CD4-positive, alpha-beta T cell treated with Interleukin-4 for 1 hour (primary cell): Measurements from ENCODE around the gene EVA1A.
"Not testable (repeated sequence)": the region's sequence is repeated elsewhere in the genome, so short reads cannot be mapped to it uniquely, and the experiment has no call there.

Source experiments
- DNase-seq, 2 donors: peaks; one replicate each; pipeline ENCODE4 v3.0.0-alpha.2; 2020 to 2022

The EVA1A gene

DNA sequence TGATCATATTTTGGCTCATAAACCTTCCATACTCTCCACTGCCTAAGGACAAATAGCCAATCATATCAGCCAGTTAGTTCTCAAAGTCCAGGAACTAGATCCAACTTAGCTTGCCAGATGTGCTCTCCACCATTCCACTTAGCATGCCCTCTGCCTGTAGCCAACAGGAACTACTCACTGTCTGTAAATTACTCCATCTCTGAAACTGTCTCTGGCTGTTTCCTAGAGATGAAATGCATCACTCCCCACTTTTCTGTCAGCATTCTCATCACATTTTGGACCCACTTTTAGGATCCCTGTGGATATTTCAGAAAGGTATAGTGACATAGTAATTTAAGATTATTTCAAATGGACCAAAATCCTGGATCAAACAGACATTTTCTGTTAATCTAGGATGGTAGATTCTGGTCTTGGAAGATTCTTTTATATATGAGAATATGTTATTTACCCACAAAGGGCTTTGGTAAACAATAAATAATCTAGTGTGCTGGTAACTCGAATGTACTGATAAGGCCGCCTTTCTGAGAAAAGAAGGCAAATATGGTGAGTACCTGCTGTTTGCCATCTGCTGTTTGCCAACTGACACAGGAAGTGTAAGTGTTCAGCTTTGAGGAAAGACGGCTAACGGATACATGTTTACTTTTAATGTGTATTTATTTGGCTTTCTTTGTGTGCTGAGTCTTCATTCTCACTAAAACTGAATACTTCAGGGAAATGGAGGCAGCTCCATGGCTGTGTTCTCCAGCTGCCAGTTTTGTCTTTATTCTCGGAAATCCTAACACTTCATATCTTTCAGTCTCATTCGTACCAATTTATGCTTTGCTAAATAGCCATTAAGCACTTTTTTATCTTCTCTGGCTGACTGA lies 79.5 kb downstream of the EVA1A start:
- DNase-seq, result no peak

DNA sequence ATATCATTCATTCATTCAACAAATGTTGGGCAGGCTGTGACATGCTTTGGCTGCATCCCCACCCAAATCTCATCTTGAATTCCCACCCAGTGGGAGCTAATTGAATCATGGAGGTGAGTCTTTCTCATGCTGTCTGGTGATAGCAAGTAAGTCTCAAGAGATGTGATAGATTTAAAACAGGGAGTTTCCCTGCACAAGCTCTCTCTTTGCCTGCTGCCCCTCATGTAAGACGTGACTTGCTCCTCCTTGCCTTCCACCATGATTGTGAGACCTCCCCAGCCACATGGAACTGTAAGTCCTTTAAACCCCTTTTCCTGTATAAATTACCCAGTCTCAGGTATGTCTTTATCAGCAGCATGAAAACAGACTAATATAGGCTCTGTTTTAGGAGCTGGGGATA lies 83.0 kb downstream of the EVA1A start:
- DNase-seq, result not testable (repeated sequence)

DNA sequence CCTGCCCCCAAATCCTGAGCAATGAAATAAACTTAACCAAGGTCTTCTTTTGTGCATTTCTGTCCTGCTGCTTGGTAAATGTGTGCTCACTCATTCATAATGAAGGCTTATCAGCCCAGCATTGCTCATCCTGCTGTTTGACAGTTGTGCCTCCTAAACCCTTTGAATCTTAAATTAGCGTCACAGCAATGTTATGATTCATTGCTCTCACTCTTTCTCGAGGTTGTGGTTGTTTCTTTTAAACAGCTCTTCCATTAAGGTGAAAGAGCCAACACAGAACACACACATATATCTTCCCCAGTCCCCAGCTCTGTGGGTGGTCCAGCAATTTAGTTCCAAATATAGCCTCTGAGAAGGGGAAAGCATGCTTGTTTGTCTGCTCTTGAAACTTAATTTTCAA lies 84.0 kb downstream of the EVA1A start:
- no peak for DNase-seq

DNA sequence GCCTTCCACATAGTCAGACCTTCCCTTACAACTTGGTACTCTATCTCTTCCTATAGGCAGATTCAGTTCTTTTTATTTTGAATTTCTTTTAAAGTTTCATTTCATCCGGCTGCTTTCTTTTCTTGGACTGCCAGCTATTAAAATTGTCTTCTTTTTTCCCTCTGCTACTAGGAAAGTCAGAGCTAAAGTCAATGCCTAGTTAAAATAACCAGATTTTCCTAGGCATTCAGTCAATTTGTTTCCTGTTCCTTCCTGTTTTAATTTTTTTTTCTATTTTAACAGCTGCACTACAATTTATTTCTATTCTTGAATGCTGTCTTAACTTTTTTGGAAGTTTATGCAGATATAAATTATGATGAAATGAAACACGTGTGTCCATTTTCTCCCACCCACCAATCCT lies 84.8 kb downstream of the EVA1A start:
- DNase-seq, result no peak

DNA sequence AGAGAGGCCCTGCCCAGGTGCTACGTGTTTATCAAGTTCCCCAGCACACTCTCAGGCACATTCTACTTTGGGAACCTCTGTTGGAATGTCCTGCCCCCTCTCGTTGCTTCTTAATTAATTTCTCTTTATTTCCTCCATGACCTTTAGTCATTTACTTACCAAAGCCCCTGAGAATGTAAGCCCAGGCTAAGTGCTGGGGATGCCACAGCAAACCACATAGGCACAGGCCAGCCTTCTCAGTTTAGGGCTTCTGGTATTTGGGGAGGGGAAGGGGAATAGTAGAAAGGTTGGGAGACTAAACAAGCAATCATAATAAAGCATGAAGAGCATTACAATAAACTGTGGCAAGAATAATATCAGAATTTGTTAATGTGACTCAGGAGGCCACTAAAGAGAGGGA lies 85.7 kb downstream of the EVA1A start:
- DNase-seq, result no peak

DNA sequence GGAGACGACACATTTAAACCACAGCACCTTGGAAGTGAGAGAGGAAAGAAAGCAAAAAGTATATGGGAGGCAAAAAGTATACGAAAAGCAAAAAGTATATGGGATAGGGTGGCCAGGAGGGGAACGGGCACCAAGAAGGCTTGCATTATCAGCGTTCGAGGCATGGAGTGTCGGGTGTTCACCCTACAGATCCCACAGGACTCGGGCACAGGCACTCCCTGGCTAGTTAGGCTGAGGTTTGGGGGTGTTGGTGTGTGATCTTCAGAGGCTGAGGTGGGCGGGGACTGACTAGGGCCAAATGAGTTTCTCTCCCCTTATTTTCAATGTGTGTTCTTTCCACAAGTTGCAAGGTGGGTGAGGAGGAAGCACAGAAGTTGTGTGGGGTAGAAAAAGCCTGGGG lies 86.6 kb downstream of the EVA1A start:
- no peak for DNase-seq

DNA sequence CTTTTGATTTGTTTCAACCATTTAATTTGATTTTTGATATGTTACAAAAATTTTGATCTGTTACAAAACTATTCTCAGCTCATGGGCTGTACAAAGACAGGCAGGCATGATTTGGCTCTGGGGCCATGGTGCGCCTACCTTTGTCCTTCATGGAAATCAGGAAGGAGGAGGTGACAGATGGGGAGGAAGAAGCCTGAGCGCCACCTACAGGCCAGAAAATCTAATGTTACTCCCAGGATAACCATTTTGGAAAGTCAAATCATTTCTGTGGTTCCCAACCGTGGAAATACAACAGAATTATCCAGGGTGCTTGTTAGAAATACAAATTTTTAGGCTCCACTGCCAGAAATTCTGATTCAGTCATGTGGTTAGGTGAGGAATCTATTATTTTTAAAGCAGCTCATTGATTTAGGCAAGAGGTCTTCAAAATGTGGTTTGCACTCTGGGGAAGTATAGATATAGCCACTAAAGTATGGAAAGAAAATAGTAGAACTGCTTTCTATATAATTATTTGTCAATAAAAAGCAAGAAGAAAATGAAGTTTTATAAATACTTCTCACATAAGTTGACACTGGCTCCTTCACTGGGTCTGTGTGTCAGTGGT lies 93.9 kb downstream of the EVA1A start:
- no peak for DNase-seq

DNA sequence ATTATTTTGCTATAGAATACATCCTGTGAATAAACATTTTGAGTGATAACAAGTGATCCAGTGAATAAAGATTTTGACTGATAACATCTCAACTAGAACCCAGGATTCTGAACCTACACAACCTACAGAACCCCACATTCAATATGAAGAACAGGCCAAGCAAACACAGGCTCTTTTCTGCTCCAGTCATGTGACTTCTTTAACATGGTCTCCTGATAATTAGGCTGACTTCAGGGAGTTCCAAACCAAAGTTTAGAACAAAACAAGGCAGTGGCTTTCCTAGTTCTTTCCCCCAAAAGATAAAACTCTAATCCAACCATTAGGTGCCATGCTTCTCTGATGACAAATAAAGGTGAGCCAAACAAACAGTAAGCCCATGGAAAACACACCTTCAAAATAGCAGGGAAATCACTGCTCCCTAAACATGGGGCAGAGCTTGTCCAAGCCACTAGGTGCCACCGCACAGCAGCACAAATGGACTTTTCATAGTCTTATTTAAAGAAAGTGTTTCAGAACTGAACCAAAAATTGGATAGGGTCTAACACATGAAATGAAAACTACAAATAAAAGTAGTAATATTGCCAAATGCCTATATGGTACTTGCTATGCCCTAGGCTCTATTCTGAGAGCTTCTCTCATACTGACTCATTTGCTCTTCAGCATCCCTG lies 95.3 kb downstream of the EVA1A start:
- no peak for DNase-seq

DNA sequence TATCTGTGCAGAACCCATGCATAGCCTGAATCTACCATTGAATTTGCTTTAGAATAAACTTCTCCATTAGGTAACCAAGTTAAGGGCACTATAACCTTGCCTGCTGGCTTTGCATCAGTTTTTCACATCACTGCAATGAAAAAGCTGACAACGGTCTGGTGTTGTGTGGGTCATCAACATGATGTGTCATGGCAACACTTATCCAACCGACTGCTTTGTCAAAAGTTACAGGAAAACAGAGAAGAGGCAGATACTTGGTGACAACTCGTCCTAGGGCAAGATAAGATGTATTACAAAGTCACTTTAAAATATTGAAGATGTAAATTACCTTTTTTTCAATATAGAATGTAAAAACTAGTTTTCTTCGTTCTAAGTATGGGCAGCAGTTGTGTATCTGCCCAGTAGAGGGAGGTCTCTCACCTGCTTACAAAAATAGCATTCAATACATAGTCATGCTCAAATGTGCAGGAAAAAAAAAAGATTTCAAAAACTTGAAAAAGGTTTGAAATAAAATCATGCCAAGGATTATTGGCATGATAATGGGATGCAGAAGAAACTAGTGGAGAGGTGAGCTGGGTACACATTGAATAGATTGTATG lies 96.3 kb downstream of the EVA1A start:
- no peak for DNase-seq

DNA sequence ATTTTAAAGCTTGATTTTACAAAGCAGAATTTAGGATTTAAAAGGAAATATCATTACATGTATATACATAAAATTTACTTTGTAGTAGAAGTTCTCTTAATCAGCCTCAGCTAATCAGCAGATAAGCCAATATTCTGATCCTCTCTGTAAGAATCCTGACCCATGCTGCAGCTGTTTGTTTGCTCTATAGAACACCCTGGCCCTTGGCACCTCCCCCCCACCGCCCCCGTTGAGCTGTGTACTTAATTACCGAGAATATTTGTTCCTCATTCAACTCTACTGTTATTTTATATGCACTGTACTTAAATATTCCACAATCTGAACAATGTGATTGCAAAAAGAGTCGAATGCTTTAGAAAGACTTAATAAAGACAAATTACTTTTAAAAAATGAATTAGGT lies 98.0 kb downstream of the EVA1A start:
- no peak for DNase-seq

DNA sequence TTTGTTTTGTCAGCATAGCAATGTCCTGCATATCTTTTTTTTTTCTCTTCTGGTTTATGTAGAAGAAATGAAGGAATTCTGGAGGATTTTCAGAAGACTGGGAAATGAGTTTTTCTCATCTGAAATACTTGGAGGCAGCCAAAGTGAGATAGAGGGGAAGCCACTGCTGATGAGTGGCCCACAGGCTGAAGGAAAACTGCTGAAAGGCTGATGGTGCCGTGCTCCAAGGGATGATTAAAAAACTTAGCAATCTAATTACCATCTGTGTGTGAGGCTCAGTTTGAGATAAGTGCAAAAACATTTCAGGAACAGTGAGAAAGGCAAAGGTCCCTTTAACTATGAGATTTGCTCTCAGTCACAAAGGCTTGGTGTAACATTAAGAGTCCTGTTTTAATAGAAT lies 98.5 kb downstream of the EVA1A start:
- no peak for DNase-seq

DNA sequence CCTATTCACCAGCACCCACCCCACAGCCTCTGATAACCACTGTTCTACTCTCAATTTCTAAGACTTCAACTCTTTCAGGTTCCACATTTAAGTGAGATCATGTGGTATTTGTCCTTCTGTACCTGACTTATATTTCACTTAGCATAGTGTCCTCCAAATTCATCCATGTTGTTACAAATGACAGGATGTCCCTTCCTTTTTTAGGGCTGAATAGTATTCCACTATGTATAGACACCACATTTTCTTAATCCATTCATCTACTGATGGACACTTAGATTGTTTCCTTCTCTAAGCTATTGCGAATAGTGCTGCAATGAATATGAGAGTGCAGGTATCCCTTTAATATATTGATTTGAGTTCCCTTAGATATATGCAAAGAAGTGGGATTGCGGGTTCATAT lies 100.1 kb downstream of the EVA1A start:
- no peak for DNase-seq

DNA sequence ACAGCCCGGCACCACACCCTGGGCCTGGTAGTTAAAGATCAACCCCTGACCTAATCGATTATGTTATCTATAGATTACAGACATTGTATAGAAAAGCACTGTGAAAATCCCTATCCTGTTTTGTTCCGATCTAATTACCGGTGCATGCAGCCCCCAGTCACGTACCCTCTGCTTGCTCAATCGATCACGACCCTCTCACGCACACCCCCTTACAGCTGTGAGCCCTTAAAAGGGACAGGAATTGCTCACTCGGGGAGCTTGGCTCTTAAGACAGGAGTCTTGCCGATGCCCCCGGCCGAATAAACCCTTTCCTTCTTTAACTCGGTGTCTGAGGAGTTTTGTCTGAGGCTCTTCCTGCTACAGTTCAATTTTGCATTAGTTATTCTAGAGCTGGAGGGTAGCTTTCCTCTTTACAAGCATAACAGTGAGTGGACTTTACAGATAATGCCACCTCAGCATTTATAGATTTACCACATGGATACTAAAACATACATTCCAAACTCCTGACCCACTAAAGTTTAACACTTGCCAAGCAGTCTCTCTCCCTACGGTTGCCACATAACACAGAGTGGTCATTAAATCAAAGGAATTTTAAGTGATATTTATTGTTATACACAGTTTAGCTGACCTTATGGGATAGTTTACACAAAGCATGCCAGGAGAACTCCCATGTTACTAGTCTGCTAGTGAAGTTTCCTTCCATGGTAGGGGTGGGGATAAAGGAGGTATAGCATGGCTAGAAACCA lies 101.0 kb downstream of the EVA1A start:
- no peak for DNase-seq

DNA sequence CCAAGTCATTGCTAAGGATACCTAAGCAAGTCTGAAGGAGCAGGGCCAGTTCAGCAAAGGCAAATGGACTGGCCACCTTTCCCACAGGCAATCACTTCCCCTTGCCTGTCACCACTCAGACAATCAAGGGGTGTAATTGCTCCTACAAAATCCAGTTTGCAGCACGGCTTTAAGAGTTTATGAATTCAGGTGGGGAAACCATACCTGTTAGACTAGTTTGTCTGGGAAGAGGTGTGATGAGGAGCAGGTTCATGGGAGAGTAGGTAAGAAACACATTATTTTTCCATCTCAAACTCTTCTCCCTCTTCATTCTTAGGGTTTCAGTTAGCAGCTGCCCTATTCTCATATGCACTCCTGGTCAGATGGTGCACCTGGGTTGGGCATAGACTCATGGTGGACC lies 102.5 kb downstream of the EVA1A start:
- no peak for DNase-seq

DNA sequence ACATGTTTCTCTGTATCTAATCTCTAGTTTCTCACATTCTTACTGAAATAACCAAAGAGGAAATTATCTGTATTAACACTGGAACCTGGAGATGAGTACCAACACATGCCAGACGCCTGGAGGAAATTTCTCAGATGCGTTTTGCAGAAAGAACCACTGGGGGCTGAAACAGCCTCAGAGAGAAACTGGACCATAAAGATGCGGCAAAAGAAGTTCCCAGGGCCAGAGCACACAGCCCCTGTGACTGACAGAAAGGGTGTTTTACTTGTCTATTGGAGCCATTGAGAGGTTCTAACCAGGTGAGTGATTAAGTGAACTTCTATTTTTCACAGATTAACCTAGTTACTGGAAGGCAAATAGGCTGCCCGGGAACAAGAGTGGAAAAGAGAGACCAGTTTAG lies 103.9 kb downstream of the EVA1A start:
- DNase-seq, result no peak

DNA sequence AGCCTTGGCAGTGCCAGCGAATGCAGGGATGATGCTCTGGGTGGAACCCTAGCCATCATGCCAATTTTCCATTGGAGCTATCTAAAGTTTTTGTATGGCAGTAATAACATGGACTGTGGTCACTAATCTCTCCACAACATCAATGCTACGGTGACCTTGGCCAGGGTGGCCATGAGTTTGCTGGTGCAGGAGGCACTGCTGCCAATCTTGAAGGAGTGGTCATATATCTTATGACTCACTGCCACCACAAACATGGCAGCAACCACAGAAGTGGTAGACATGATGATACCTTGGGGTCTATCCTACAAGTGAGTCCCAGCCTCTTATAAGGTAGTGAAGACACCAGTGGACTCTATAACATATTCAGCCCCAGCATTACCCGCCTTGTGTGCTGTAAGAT lies 104.6 kb downstream of the EVA1A start:
- DNase-seq, result no peak

DNA sequence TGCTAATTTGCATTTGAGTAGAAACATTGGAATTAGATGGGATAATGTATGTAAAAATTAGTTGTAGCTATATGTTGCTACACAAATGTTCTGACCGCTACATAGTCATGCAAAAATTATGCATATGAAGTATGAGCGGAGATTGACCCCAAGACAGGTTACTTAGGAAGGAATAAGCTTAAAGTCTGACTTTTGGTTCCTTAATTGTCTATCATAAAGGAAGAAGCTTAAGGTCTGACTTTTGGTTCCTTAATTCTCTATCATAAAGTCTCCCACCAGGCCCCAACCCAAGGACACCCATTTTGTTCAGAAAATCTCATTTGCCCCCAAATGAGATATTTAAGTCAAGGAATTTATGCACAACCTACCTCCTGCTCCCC lies 106.5 kb downstream of the EVA1A start:
- DNase-seq, result no peak

DNA sequence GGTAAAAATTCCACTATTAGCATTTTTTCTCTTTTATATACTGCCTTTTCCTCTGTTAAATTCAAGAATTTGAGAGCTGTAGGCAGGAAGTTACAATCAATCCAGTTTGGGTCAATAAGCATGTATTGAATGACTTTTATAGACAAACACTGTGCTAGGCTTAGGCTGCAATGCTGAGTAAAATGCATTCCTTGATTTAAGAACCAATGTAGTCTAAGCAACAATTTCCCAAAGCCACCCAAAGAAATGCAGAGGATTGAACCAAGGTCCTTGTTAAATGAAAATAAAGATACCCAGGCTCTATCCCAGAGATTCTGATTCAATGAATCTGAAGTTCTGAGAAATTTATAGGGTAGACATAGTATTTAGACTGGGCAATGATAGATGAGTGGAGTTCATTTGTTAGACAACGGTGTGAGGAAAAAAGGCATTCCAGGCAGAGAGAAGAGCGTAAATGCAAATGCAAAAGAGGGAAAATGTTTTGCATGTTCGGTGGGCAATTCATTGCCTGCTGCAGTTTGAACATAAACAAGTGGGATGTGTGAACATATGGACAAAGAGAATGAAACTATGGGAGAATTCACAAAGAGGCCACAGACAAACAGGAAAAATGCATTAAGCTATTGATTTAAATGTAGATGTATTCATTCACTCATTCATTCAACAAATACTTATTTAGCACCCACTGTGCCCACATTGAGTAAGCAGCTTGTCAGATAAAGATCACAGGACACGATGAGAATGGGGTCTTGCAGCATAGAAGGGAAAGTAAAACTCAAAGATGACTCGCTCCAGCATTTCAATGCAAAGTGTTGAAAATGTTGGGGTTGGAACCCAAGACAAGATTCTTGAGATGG lies 107.1 kb downstream of the EVA1A start:
- no peak for DNase-seq

DNA sequence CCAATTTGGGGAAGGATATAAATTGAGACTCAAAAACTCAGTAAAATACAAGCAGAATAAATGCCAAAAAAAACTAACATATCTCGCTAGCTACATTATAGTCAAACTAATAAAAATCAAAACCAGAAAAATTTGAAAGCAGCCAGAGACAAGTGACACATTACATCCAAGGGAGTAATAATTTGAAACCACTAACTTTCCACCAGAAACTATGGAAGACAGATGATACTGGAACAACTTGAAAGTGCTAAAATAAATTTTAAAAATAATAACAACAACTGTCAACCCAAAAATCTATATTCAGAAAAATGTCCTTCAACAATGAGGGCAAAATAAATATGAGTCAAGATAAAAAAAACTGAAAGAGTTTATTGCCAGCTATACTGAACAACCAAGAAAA lies 110.7 kb downstream of the EVA1A start:
- DNase-seq, result no peak

DNA sequence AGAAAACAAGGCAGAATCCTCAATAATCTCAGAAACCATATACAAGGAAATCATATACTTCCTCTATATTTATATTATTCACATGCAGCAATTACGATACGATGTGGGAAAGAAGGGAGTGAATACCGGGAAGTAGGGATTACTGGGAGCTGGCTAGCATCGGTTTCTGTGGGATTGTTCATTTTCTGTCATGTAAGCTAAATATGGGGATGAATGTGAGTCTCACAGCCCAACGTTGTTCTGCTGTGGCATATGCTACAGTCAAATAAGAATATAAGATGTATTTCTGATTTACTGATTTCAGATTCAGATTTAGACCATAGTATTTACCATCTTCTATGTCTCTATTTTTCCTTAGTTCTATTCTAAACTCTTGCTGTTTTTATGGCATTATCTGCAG lies 113.6 kb downstream of the EVA1A start:
- no peak for DNase-seq
